ENCODE measurements around the gene SENP6.
"Not testable (repeated sequence)": the region's sequence is repeated elsewhere in the genome, so short reads cannot be mapped to it uniquely, and the experiment has no call there.

The SENP6 gene

DNA sequence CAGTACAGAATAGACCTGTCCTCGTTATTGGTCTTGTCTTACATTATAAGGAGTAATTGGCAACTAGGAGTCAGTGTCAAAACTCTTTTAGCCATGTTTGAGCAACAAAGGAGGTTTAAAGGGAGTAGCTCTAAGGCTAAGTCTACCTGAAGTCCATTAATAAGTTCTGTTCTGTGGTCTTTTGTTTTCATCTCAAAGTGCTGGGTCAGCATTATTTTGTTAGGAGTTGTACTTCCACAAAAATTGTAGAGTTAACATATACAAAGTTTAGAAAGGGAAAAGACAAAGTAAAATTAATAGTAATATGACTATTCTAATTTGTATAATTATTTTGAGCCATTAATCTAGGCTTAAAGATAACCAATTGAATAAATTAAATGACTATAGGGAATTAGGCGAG lies 12.7 kb upstream of the SENP6 start:
- Histone ChIP-seq H3K9me3 (ENCODE audit: control insufficient read depth, low read depth, low read length) (peaks cover 4% of the 10 kb centered on the region), H3K36me3 (ENCODE audit: control insufficient read depth, low read depth, low read length) (no peaks in the 10 kb centered on the region), H3K9ac (ENCODE audit: low read length) (no peak overlapping the region), H3K27me3 (ENCODE audit: control insufficient read depth, insufficient read depth, low read length) (no peaks in the 10 kb centered on the region), H3K4me3 (ENCODE audit: low read length) (no peak overlapping the region), H3K4me1 (ENCODE audit: control insufficient read depth, low read depth, low read length) (no peaks in the 10 kb centered on the region), H3K27ac (ENCODE audit: low read length) (no peak overlapping the region)

DNA sequence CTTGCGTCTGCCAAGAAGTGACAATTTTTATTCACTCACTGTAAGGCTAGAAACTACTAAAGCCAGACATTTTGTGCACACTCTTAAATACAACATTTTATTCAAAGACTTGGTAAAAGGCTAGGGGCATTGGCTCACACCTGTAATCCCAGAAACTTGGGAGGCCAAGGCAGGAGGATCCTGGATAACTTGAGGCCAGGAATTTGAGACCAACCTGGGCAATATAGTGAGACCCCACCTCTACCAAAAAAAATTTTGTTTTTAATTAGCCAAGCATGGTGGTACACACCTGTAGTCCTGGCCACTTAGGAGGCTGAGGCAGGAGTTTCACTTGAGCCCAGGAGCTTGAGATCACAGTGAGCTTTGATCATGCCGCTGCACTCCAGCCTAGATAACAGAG lies 11.3 kb upstream of the SENP6 start:
- Histone ChIP-seq H3K36me3 (ENCODE audit: control insufficient read depth, low read depth, low read length) (no peaks in the 10 kb centered on the region), H3K9ac (ENCODE audit: low read length) (no peak overlapping the region)

DNA sequence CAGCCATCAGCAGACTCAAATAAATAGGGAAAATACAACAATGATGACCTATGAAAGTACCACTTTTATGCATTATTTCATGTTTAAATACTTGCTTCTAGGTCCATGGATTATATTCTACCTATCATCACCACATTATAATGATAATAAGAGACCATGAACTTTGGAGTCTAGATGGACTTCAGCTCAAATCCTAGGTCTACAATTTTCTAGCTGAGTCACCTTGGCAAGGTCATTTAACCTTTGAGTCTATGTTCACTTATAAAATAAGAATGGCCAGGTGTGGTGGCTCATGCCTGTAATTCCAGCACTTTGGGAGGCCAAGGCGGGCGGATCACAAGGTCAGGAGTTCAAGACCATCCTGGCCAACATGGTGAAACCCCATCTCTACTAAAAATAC lies 5.3 kb upstream of the SENP6 start:
- H3K4me1 ChIP-seq (ENCODE audit: control insufficient read depth, low read depth, low read length); H3K9me3 ChIP-seq (ENCODE audit: control insufficient read depth, low read depth, low read length): not testable (repeated sequence)

More for the DNA sequence above, 11.3 kb upstream of the SENP6 start:
- Histone ChIP-seq H3K27ac (ENCODE audit: low read length) (no peak overlapping the region), H3K27me3 (ENCODE audit: control insufficient read depth, insufficient read depth, low read length) (no peaks in the 10 kb centered on the region), H3K4me1 (ENCODE audit: control insufficient read depth, low read depth, low read length) (no peaks in the 10 kb centered on the region), H3K9me3 (ENCODE audit: control insufficient read depth, low read depth, low read length) (no peaks in the 10 kb centered on the region), H3K4me3 (ENCODE audit: low read length) (no peak overlapping the region)

DNA sequence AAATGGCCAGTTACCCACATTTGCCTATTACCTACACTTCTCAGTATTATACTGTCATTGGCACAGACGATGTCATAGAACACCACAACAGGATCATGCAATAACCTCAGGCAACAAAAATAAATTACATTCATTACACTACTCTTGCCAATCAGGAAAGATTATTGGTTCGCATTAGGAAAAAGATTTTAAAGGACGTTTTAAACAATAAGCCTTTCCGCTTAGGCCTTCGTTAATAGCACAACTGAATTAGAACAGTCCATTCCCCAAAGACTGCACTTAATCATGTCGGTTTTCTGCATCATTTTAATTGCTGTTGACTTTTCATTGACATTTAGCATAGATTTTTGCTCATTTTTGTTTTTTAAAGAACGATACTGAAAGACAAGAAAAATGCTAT lies 912 bp upstream of the SENP6 start:
- Histone ChIP-seq H3K4me1 (ENCODE audit: control insufficient read depth, low read depth, low read length) (peaks cover 18% of the 10 kb centered on the region), H3K36me3 (ENCODE audit: control insufficient read depth, low read depth, low read length) (peaks cover 3% of the 10 kb centered on the region), H3K4me3 (ENCODE audit: low read length) (peak overlapping the region; percentile 99), H3K9me3 (ENCODE audit: control insufficient read depth, low read depth, low read length) (no peaks in the 10 kb centered on the region), H3K27ac (ENCODE audit: low read length) (no peak overlapping the region), H3K27me3 (ENCODE audit: control insufficient read depth, insufficient read depth, low read length) (no peaks in the 10 kb centered on the region), H3K9ac (ENCODE audit: low read length) (peak overlapping the region; percentile 98)

More for the DNA sequence above, 5.3 kb upstream of the SENP6 start:
- not testable (repeated sequence) for H3K9ac ChIP-seq (ENCODE audit: low read length); H3K27ac ChIP-seq (ENCODE audit: low read length); H3K36me3 ChIP-seq (ENCODE audit: control insufficient read depth, low read depth, low read length); H3K4me3 ChIP-seq (ENCODE audit: low read length); H3K27me3 ChIP-seq (ENCODE audit: control insufficient read depth, insufficient read depth, low read length)

DNA sequence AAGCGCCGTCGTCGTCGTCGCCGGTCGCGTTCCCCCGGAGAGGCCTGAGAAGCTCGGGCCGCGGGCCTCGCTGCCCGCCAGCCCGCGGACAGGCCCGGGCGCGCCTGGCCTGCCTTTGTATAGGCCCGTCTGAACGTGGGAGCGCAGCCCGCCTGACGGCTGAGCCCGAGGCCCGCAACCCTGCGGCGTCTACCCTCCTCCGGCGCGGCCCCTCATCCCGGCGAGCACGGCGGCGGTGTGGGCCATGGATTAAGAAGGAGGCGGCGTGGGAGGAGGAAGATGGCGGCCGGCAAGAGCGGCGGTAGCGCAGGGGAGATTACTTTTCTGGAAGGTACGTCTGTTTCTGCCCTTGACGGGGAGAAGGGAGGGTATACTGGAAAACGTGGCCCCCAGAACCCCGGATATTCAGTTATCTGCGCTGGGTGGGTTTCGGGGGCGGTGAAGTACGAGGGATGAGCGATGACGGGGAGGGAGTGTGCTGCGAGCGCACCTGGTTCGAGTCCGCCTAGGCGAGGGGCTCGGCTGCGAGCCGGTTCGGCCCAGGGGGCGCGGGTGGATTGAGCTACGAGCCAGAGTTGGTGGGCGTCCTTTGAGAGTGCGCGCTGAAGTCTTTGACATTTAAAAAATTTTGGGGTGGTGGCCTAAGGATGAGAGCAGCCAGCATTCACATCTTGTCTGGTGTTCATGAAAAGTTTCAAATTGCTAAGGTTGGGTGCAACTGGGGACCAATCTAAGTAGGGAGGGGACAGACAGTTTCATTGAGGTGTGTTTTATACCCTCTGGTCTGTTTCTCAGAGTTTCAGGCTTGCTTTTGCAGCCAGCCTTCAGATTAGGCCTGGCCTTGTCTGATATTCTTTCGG lies 796 bp downstream of the SENP6 start:
- Histone ChIP-seq H3K9me3 (ENCODE audit: control insufficient read depth, low read depth, low read length) (no peaks in the 10 kb centered on the region), H3K9ac (ENCODE audit: low read length) (peak overlapping the region; percentile 98), H3K4me1 (ENCODE audit: control insufficient read depth, low read depth, low read length) (peaks cover 18% of the 10 kb centered on the region), H3K27ac (ENCODE audit: low read length) (peak overlapping the region; percentile 88), H3K36me3 (ENCODE audit: control insufficient read depth, low read depth, low read length) (peaks cover 3% of the 10 kb centered on the region), H3K27me3 (ENCODE audit: control insufficient read depth, insufficient read depth, low read length) (no peaks in the 10 kb centered on the region), H3K4me3 (ENCODE audit: low read length) (peak overlapping the region; percentile 99)

DNA sequence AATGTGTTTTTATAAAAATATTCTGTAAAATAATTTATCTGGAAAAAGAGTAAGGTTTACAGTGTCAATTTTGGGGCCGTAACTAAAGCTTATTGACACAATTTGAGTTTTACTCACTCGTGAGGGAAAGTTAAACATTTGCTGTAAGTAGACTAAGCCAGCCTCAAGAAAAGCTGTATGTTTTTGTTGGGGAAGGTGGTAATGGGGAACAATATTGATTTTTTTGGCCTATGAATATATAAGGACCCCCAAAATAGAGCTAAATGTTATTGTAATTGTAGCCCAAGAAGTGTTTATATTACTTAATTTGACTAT lies 1.4 kb downstream of the SENP6 start:
- Histone ChIP-seq H3K27ac (ENCODE audit: low read length) (no peak overlapping the region), H3K4me3 (ENCODE audit: low read length) (peak overlapping the region; percentile 99), H3K9ac (ENCODE audit: low read length) (peak overlapping the region; percentile 98), H3K27me3 (ENCODE audit: control insufficient read depth, insufficient read depth, low read length) (no peaks in the 10 kb centered on the region), H3K4me1 (ENCODE audit: control insufficient read depth, low read depth, low read length) (peaks cover 22% of the 10 kb centered on the region), H3K9me3 (ENCODE audit: control insufficient read depth, low read depth, low read length) (no peaks in the 10 kb centered on the region), H3K36me3 (ENCODE audit: control insufficient read depth, low read depth, low read length) (peaks cover 3% of the 10 kb centered on the region)

DNA sequence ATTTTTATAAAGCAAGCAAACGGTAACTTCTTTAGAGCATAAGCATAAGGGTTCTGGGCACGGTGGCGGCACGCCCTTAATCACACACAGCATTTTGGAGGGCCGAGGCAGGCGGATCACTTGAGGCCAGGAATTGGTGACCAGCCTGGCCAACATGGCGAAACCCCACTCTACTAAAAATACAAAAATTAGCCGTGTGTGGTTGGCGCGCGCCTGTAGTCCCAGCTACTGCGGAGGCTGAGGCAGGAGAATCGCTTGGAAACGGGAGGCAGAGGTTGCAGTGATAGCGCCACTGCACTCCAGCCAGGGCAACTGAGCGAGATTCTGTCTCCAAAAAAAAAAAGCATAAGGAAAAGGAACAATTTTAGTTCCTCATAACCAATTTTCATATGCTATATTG lies 2.6 kb downstream of the SENP6 start:
- H3K27me3 ChIP-seq (ENCODE audit: control insufficient read depth, insufficient read depth, low read length) = no peaks in the 10 kb centered on the region
- H3K36me3 ChIP-seq (ENCODE audit: control insufficient read depth, low read depth, low read length) = peaks cover 3% of the 10 kb centered on the region
- H3K9ac ChIP-seq (ENCODE audit: low read length) = peak overlapping the region; percentile 98
- H3K4me1 ChIP-seq (ENCODE audit: control insufficient read depth, low read depth, low read length) = peaks cover 22% of the 10 kb centered on the region
- no peak overlapping the region for H3K27ac ChIP-seq (ENCODE audit: low read length)
- H3K9me3 ChIP-seq (ENCODE audit: control insufficient read depth, low read depth, low read length) = no peaks in the 10 kb centered on the region
- peak overlapping the region; percentile 99 for H3K4me3 ChIP-seq (ENCODE audit: low read length)

DNA sequence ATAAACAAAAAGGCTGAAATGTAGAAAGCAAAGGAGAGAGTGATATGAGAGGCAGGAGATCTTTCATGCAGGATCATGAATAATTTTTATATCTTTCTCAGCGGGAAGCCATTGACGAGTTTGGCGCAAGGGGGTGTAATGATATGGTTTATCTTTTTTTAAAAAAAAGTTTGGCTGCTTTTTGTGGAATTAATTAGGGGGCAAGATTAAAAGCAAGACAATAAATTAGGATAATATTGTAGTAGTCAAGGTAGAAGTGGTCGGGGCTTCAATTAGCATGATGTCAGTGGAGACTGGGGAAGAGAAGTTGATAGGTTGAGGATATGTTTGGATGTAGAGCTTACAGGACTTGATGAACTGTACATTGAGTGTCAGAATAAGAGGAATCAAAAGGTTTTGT lies 4.0 kb downstream of the SENP6 start:
- H3K4me1 ChIP-seq (ENCODE audit: control insufficient read depth, low read depth, low read length) = peaks cover 31% of the 10 kb centered on the region
- peaks cover 3% of the 10 kb centered on the region for H3K36me3 ChIP-seq (ENCODE audit: control insufficient read depth, low read depth, low read length)
- no peaks in the 10 kb centered on the region for H3K27me3 ChIP-seq (ENCODE audit: control insufficient read depth, insufficient read depth, low read length)
- H3K27ac ChIP-seq (ENCODE audit: low read length) = no peak overlapping the region
- no peak overlapping the region for H3K9ac ChIP-seq (ENCODE audit: low read length)
- H3K4me3 ChIP-seq (ENCODE audit: low read length) = no peak overlapping the region
- H3K9me3 ChIP-seq (ENCODE audit: control insufficient read depth, low read depth, low read length) = no peaks in the 10 kb centered on the region

DNA sequence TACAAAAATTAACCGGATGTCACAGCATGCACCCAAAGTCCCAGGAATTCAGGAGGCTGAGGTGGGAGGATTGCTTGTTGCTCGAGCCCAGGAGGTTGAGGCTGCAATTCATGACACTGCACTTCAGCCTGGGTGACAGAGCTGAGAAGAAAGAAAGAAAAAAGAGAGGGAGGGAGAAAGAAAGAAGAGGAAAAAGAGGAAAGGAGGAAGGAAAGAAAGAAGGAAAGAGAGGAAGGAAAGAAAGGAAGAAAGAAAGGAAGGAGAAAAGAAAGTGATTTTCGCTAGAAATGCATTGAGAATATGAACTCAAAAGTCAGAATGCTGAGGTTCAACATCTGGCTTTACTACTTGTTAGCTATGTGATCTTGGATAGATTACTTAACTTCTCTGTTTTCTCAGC lies 6.6 kb downstream of the SENP6 start:
- H3K27me3 ChIP-seq (ENCODE audit: control insufficient read depth, insufficient read depth, low read length) = no peaks in the 10 kb centered on the region
- peaks cover 34% of the 10 kb centered on the region for H3K4me1 ChIP-seq (ENCODE audit: control insufficient read depth, low read depth, low read length)
- H3K9ac ChIP-seq (ENCODE audit: low read length) = no peak overlapping the region
- no peak overlapping the region for H3K4me3 ChIP-seq (ENCODE audit: low read length)
- H3K27ac ChIP-seq (ENCODE audit: low read length) = no peak overlapping the region
- no peaks in the 10 kb centered on the region for H3K9me3 ChIP-seq (ENCODE audit: control insufficient read depth, low read depth, low read length)
- H3K36me3 ChIP-seq (ENCODE audit: control insufficient read depth, low read depth, low read length) = peaks cover 3% of the 10 kb centered on the region

DNA sequence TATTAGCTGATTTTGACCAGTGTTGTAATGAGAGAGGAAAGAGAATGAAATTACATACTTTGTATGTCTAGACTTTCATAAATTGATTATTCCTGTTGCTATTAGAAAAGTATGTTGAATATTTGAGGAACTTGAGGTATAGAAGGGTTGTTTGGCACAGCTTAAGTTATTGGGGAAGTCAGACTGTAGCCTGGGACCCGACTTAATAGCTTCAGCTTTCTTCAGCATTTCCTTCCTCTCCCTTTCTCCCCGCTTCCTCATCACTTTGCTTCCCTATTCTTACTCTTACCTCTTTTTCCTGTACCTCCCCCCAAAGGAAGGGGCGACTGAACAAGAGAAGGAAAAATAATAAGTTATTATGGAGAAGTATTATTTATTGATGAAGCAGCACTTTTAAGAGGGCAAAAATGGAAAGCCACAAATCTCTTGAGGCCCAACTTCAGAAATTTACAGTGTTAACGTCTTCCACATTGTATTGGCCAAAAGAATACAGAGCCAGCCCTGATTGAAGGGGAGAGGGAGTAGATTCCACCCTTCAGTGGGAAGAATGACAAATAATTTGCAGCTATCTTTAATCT lies 7.4 kb downstream of the SENP6 start:
- peaks cover 3% of the 10 kb centered on the region for H3K36me3 ChIP-seq (ENCODE audit: control insufficient read depth, low read depth, low read length)
- H3K27me3 ChIP-seq (ENCODE audit: control insufficient read depth, insufficient read depth, low read length) = no peaks in the 10 kb centered on the region
- peaks cover 30% of the 10 kb centered on the region for H3K4me1 ChIP-seq (ENCODE audit: control insufficient read depth, low read depth, low read length)
- H3K27ac ChIP-seq (ENCODE audit: low read length) = no peak overlapping the region
- no peak overlapping the region for H3K9ac ChIP-seq (ENCODE audit: low read length)
- H3K4me3 ChIP-seq (ENCODE audit: low read length) = no peak overlapping the region
- H3K9me3 ChIP-seq (ENCODE audit: control insufficient read depth, low read depth, low read length) = no peaks in the 10 kb centered on the region

DNA sequence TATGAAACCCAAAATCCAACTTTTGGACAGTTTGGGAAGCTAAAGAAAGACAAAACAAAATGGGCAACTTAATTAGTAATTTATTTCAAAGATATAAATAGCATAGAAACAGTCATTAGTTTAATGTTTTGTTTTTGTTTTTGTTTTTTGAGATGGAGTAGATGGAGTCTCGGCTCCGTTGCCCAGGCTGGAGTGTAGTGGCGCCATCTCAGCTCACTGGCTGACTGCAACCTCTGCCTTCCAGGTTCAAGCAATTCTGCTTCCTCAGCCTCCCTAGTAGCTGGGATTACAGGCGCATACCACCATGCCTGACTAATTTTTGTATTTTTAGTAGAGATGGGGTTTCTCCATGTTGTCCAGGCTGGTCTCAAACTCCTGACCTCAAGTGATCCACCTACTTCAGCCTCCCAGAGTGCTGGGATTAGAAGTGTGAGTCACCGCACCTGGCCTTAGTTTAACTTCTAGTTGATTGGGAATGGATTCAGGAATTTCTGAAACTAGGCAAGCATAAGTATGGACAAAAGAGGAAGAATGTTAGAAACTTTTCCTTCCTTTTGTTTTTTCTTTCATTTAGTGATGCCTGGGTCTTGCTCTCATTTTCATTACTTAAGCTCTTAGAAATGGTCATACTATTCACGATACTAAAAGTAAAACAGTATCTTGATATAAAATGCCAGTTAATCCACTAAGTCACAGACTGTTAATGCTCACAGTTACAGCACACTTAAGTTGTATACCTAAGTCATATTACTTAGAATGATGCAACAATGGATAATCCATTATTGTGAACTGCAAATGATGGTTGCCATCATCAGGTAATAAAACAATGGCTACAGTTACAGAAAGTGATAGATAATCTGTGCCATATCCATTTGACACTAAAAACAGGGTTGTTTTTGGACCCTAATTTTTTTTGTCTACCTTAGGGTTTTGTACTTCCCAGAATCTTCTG lies 8.2 kb downstream of the SENP6 start:
- Histone ChIP-seq H3K9me3 (ENCODE audit: control insufficient read depth, low read depth, low read length) (no peaks in the 10 kb centered on the region), H3K9ac (ENCODE audit: low read length) (no peak overlapping the region), H3K27ac (ENCODE audit: low read length) (no peak overlapping the region), H3K27me3 (ENCODE audit: control insufficient read depth, insufficient read depth, low read length) (no peaks in the 10 kb centered on the region), H3K4me3 (ENCODE audit: low read length) (no peak overlapping the region), H3K36me3 (ENCODE audit: control insufficient read depth, low read depth, low read length) (peaks cover 2% of the 10 kb centered on the region), H3K4me1 (ENCODE audit: control insufficient read depth, low read depth, low read length) (peaks cover 27% of the 10 kb centered on the region)

Measured in iPS-18a (cell line).